ENCODE data around the gene PICALM. TPM values are rescaled to one million over a fixed set of nuclear protein-coding genes. Genes with fewer than 3 reads are reported as not detected.

The PICALM gene
- polyA plus RNA-seq, 2 of the 4 experiments (the other 2 are of a cell fraction) = 113 to 195 TPM

- FAIRE-seq (no peak), ATAC-seq (no peak), DNase-seq (ENCODE audit: low read depth in 1 of 2, low spot score in 1 of 2) (no peak)
- POLR2A ChIA-PET = interaction anchor here (0.7 to 3.5 kb wide), 10 partner anchors 22 to 174 kb away, joined by 3 to 28 read pairs (median 6); partner anchors contain the start of gene EED
- H3K4me3 ChIP-seq = peak overlapping the region; percentile 81
- H3K4me2 ChIP-seq = peak overlapping the region; percentile 87
- peak overlapping the region; percentile 91 to 98 for H3K27ac ChIP-seq
- WGBS (ENCODE audit: missing lambda C conversion rate) = 73% methylated on average over 2 of the region's 2 CpGs
- H3K4me1 ChIP-seq = peaks cover 21% of the 10 kb centered on the region
- no peaks in the 10 kb centered on the region for H3K9me3 ChIP-seq
- TF ChIP-seq NFE2L2 (conservative IDR thresholded peaks at IDR 0.05; ENCODE audit: low read length) (peak; percentile 59; the same call in 1 of the 2 replicates), RARB (CRISPR knock-in tag; IDR thresholded peaks at IDR 0.05) (no peak)
- CTCF ChIA-PET = interaction anchor here (1.2 to 3.8 kb wide), 5 partner anchors 28 to 124 kb away, joined by 3 to 21 read pairs (median 17); no protein-coding TSS in a partner anchor
Measured at GRCh38 chr11:86070142-86071056, 1.5 kb upstream of the PICALM start.

GRCh38 chr11:86069408-86070101, 671 bp upstream of the PICALM start:
- FAIRE-seq (no peak), DNase-seq (ENCODE audit: low read depth in 1 of 2, low spot score in 1 of 2) (peak; percentile 61 to 86), ATAC-seq (peak; percentile 58 to 69)
- Histone ChIP-seq H3K4me3 (peak overlapping the region; percentile 81), H3K4me1 (peaks cover 29% of the 10 kb centered on the region), H3K9me3 (no peaks in the 10 kb centered on the region), H3K4me2 (peak overlapping the region; percentile 87), H3K27ac (peak overlapping the region; percentile 91 to 98)
- ChIA-PET POLR2A (interaction anchor here (0.7 to 3.5 kb wide), 20 partner anchors 8 to 215 kb away, joined by 3 to 28 read pairs (median 4); partner anchors contain the start of genes CCDC83 and EED), CTCF (interaction anchor here (0.7 to 3.8 kb wide), 11 partner anchors 10 to 478 kb away, joined by 3 to 21 read pairs (median 3); partner anchors contain the start of gene CCDC83)
- 8% methylated on average over 10 of the region's 14 CpGs for WGBS (ENCODE audit: missing lambda C conversion rate)
- TF ChIP-seq ATOH8 (CRISPR knock-in tag; IDR thresholded peaks at IDR 0.05; ENCODE audit: low read depth) (peak; percentile 10; the same call in 1 of the 2 replicates), BCL3 (IDR thresholded peaks at IDR 0.05) (0 out of 3 replicates have a peak, but pooled peaks have one; percentile 38), HOXB5 (CRISPR knock-in tag; IDR thresholded peaks at IDR 0.05) (peak; percentile 44; the same call in 1 of the 2 replicates), TP53 (CRISPR knock-in tag; IDR thresholded peaks at IDR 0.05) (no peak), POLR2A (IDR thresholded peaks at IDR 0.05; ENCODE audit: low read length) (peak; percentile 50), GATA3 (IDR thresholded peaks at IDR 0.05; ENCODE audit: borderline replicate concordance) (peak; percentile 22; the same call in 1 of the 2 replicates), MYC (IDR thresholded peaks at IDR 0.05; ENCODE audit: borderline replicate concordance, low read length) (peak; percentile 70; the same call in 1 of the 2 replicates), ZFP36 (IDR thresholded peaks at IDR 0.05; ENCODE audit: borderline replicate concordance, partially characterized antibody) (no peak), MAX (IDR thresholded peaks at IDR 0.05) (peak; percentile 66), JUN (IDR thresholded peaks at IDR 0.05) (peak in 1 of 2 experiments; percentile 44; a peak in 2 of 5 replicates), EHF (CRISPR knock-in tag; IDR thresholded peaks at IDR 0.05) (no peak), HMGXB4 (CRISPR knock-in tag; IDR thresholded peaks at IDR 0.05; ENCODE audit: borderline replicate concordance) (no peak)

Data from A549 (cell line).